ENCODE data around the gene IFT27.

GRCh38 chr22:36729321-36729720 is 46.6 kb downstream of the IFT27 start:
- TF ChIP-seq CTCF (IDR thresholded peaks at IDR 0.05) (no peak), POLR2AphosphoS5 (IDR thresholded peaks at IDR 0.05) (no peak)

Data from sigmoid colon (tissue), 4 donors.